PC-3 (cell line): ENCODE results near the gene SNUPN. TPM values are rescaled to one million over a fixed set of nuclear protein-coding genes. Genes with fewer than 3 reads are reported as not detected.
A peak's percentile ranks its signal among the peaks of the same experiment; 100 is the strongest.

ENCODE experiments used
- ATAC-seq: fragments of 200-7000 bp; cut with Tn5 transposase; 2 replicates; pipeline ENCODE4 v1.9.1; 2020; ENCODE audit warnings: mild to moderate bottlenecking, moderate library complexity
- BruUV-seq: library from RNA; stranded (reverse); fragments of 400-500 nt; replicated peaks from 2 replicates; lab custom pipeline; 2021; lab: Mats Ljungman, UMichigan
- CTCF ChIA-PET: fragments of 300-600 bp; sonication (Branson Sonifier 250); formaldehyde crosslinking; loops from one replicate; lab custom pipeline; 2022; ENCODE audit warnings: antibody characterized with exemption; lab: Charles Lee
- POLR2A ChIA-PET: fragments of 300-600 bp; sonication (Branson Sonifier 250); formaldehyde crosslinking; loops from one replicate; lab custom pipeline; 2022; ENCODE audit warnings: antibody characterized with exemption; ENCODE audit not compliant: unreplicated experiment; lab: Charles Lee
- DNase-seq: peaks from one replicate; pipeline ENCODE4 v3.0.0-alpha.2; 2015
- H2AFZ ChIP-seq: fragments of 300-600 bp; sonication (generic); 2 replicates; pipeline ENCODE4 v1.6.0; 2016; ENCODE audit warnings: antibody characterized with exemption, low read length
- H3F3A ChIP-seq: fragments of 300-600 bp; sonication (generic); one replicate; pipeline ENCODE4 v1.6.0; 2017; ENCODE audit warnings: antibody characterized with exemption, low read length, control low read depth, mild to moderate bottlenecking; ENCODE audit not compliant: unreplicated experiment
- H3K27ac ChIP-seq: fragments of 300-600 bp; sonication (generic); 2 replicates; pipeline ENCODE4 v1.5.1; 2016; ENCODE audit warnings: mild to moderate bottlenecking, low read length
- H3K27me3 ChIP-seq: fragments of 300-600 bp; sonication (generic); 2 replicates; pipeline ENCODE4 v1.6.1; 2016; ENCODE audit warnings: low read length, mixed read lengths
- H3K36me3 ChIP-seq: fragments of 300-600 bp; sonication (generic); 2 replicates; pipeline ENCODE4 v1.6.1; 2016; ENCODE audit warnings: low read depth, mixed run types, low read length, mixed read lengths
- H3K4me1 ChIP-seq: fragments of 300-600 bp; sonication (generic); 2 replicates; pipeline ENCODE4 v1.5.1; 2016; ENCODE audit warnings: low read length; ENCODE audit not compliant: insufficient read depth
- H3K4me2 ChIP-seq: fragments of 300-600 bp; sonication (generic); 2 replicates; pipeline ENCODE4 v1.6.0; 2016; ENCODE audit warnings: low read length
- H3K4me3 ChIP-seq: fragments of 300-600 bp; sonication (generic); 2 replicates; pipeline ENCODE4 v1.5.1; 2016; ENCODE audit warnings: mild to moderate bottlenecking, low read length, mixed read lengths
- H3K79me2 ChIP-seq: fragments of 300-600 bp; sonication (generic); 2 replicates; pipeline ENCODE4 v1.6.1; 2017; ENCODE audit warnings: low read length, mixed read lengths
- H3K9ac ChIP-seq: fragments of 300-600 bp; sonication (generic); 2 replicates; pipeline ENCODE4 v1.6.0; 2016; ENCODE audit warnings: mild to moderate bottlenecking, low read length
- H3K9me2 ChIP-seq: fragments of 300-600 bp; sonication (generic); replicated peaks from 2 replicates; pipeline ENCODE4 v1.6.1; 2016; ENCODE audit warnings: mixed run types, low read length, mixed read lengths
- H3K9me3 ChIP-seq: fragments of 300-600 bp; sonication (generic); 2 replicates; pipeline ENCODE4 v1.6.1; 2016; ENCODE audit warnings: low read length, mixed read lengths
- H4K20me1 ChIP-seq: fragments of 300-600 bp; sonication (generic); 2 replicates; pipeline ENCODE4 v1.6.1; 2016; ENCODE audit warnings: low read length, mixed read lengths
- CTCF ChIP-seq: fragments of 300-600 bp; sonication (generic); conservative IDR thresholded peaks from 2 replicates; pipeline ENCODE4 v1.5.1; 2017; ENCODE audit warnings: antibody characterized with exemption, low read depth, mild to moderate bottlenecking, low read length
- EZH2 ChIP-seq: fragments of 300-600 bp; sonication (generic); IDR thresholded peaks from one replicate; pipeline ENCODE4 v1.6.1; 2017; ENCODE audit warnings: antibody characterized with exemption, mild to moderate bottlenecking, low read length; ENCODE audit not compliant: unreplicated experiment
- EZH2phosphoT487 ChIP-seq: fragments of 300-600 bp; sonication (generic); IDR thresholded peaks from 2 replicates; pipeline ENCODE4 v1.6.1; 2018; ENCODE audit warnings: mild to moderate bottlenecking, antibody characterized with exemption, low read length, borderline replicate concordance
- intact Hi-C: fragments of 100-400 bp; cut with micrococcal nuclease; formaldehyde crosslinking; loops from 2 replicates; pipeline ENCODE4 v1.9.0; 2023
- total RNA-seq: library from RNA; depleted of rRNA; stranded (reverse); fragments of >200 nt; gene quantifications from 2 replicates; pipeline ENCODE4 v1.2.3, GENCODE V29; 2014

SNUPN gene
- total RNA-seq, 1 experiment from 2014 or later: 7.9 TPM

DNA sequence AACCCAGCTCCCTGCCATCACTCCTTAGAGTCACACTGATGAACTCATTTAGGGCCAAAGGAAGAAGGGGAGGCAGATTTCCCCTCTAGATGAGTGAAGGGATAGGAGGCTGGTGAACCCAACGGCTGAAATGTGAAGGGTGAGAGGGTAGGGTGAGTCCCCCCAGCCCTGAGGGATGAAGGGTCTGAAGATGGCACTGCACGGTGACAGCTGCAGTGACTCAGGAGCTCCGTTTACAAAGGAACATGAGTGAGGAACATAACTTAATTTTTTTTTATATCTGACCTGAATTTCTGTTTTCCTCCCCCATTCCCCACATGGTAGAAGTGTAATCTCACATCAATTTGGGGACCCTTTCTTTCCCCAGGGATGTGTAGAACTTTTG is 36.2 kb upstream of the SNUPN start:
- H3K4me1 ChIP-seq: peaks cover 37% of the 10 kb centered on the region
- POLR2A ChIA-PET: interaction anchor here (1.0 kb wide), 1 partner anchor 14 kb away, joined by 5 read pairs; the partner anchor contains the start of gene SNX33

DNA sequence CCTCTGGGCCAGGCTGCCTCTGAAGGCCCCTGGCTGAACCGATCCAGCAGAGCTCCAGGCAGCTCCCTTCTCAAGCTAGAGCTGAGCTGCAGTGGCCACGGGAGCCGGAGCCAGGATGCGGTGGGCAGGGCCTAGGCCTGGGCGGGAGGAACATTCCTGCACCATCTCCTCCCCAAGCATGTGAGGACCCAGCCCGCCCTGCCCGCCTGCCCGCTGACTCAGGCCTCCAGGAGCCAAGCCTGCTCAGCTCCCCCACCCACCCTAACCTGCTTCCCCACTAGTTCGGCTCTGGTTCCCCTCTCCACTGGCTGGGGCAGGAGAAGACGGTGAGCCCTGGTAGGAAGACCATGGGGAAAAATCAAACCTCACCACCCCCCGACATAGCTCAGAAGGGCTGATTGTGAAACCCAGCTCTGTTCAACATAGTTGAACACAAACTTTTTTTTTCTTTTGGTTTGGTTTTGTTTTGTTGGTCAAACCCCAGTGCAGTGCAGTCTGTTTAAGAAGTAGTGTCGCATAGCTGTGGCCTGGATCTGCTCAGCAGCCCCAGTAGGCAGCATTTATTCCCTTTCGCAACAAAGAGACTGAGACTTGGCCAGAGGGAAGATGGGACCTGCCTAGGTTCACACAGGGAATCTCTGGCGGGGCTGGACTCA is 35.7 kb upstream of the SNUPN start:
- H3K9ac ChIP-seq: peak overlapping the region; percentile 45

More for the DNA sequence above, 36.2 kb upstream of the SNUPN start:
- no peaks in the 10 kb centered on the region for H3K9me2 ChIP-seq
- H3K36me3 ChIP-seq: no peaks in the 10 kb centered on the region
- no TSS peak for BruUV-seq
- H4K20me1 ChIP-seq: no peaks in the 10 kb centered on the region
- peak overlapping the region; percentile 45; the same call in 1 of the 2 replicates for H3K9ac ChIP-seq
- no peak for TF ChIP-seq CTCF
- no peak for TF ChIP-seq EZH2phosphoT487
- no peak for TF ChIP-seq EZH2
- DNase-seq (no peak), ATAC-seq (no peak)
- no peak overlapping the region; the same call in 1 of the 2 replicates for H2AFZ ChIP-seq
- no peaks in the 10 kb centered on the region for H3F3A ChIP-seq
- no peak overlapping the region for H3K4me3 ChIP-seq
- peak overlapping the region; percentile 61 for H3K4me2 ChIP-seq
- no peaks in the 10 kb centered on the region for H3K27me3 ChIP-seq
- no peaks in the 10 kb centered on the region for H3K79me2 ChIP-seq
- CTCF ChIA-PET: no interaction called here
- intact Hi-C loops: no loop called here
- H3K9me3 ChIP-seq: no peaks in the 10 kb centered on the region
- H3K27ac ChIP-seq: peak overlapping the region; percentile 63

More for the DNA sequence above, 35.7 kb upstream of the SNUPN start:
- H3K4me1 ChIP-seq: peaks cover 32% of the 10 kb centered on the region
- DNase-seq (peak; percentile 86), ATAC-seq (peak; percentile 97)
- H3K9me3 ChIP-seq: no peaks in the 10 kb centered on the region
- TSS peak; percentile 50 for BruUV-seq
- peak overlapping the region; percentile 61 for H3K4me2 ChIP-seq
- H3K9me2 ChIP-seq: no peaks in the 10 kb centered on the region
- no peaks in the 10 kb centered on the region for H3K36me3 ChIP-seq
- H3K27ac ChIP-seq: peak overlapping the region; percentile 63
- H2AFZ ChIP-seq: peak overlapping the region; percentile 30; the same call in 1 of the 2 replicates
- POLR2A ChIA-PET: interaction anchor here (0.6 to 1.0 kb wide), 2 partner anchors 13 to 75 kb away, joined by 3 to 5 read pairs; partner anchors contain the start of gene SNX33
- no peaks in the 10 kb centered on the region for H3K27me3 ChIP-seq
- H3K79me2 ChIP-seq: no peaks in the 10 kb centered on the region
- no peaks in the 10 kb centered on the region for H4K20me1 ChIP-seq
- H3K4me3 ChIP-seq: no peak overlapping the region
- TF ChIP-seq EZH2 (no peak), EZH2phosphoT487 (no peak), CTCF (no peak)
- no peaks in the 10 kb centered on the region for H3F3A ChIP-seq
- CTCF ChIA-PET: no interaction called here
- intact Hi-C loops: no loop called here
